Measurements from ENCODE around the gene HDAC9.

DNA sequence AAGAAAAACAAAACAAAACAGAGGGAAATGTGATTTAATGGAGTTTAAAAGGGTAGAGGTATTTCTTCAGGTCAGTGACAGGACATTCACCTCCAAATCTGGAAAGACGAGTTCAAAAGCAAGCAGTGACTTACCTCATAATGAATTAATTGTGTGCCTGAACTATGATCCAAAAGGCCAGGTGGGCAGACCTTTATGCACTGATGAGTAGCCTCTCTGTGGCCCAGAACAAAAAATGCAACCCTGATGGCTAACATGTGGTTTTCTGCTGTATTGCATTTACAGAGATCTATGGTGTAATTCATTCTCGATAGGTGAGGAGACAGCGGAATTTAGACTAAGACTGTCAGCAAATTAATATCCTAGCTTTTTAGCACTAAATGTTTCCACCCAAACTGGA is 142.0 kb downstream of the HDAC9 start:
- TF ChIP-seq CBX2 (IDR thresholded peaks at IDR 0.05; ENCODE audit: borderline replicate concordance, low read depth) (no peak), CTCF (IDR thresholded peaks at IDR 0.05) (no peak), SMC3 (IDR thresholded peaks at IDR 0.05) (no peak), MAZ (IDR thresholded peaks at IDR 0.05; ENCODE audit: borderline replicate concordance, low read depth, low read length) (no peak), ZC3H11A (IDR thresholded peaks at IDR 0.05) (no peak), EP300 (IDR thresholded peaks at IDR 0.05) (no peak)
- TF ChIP-seq, protein P1, sequence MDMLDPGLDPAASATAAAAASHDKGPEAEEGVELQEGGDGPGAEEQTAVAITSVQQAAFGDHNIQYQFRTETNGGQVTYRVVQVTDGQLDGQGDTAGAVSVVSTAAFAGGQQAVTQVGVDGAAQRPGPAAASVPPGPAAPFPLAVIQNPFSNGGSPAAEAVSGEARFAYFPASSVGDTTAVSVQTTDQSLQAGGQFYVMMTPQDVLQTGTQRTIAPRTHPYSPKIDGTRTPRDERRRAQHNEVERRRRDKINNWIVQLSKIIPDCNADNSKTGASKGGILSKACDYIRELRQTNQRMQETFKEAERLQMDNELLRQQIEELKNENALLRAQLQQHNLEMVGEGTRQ (IDR thresholded peaks at IDR 0.05), result no peak
- TF ChIP-seq, protein P2, sequence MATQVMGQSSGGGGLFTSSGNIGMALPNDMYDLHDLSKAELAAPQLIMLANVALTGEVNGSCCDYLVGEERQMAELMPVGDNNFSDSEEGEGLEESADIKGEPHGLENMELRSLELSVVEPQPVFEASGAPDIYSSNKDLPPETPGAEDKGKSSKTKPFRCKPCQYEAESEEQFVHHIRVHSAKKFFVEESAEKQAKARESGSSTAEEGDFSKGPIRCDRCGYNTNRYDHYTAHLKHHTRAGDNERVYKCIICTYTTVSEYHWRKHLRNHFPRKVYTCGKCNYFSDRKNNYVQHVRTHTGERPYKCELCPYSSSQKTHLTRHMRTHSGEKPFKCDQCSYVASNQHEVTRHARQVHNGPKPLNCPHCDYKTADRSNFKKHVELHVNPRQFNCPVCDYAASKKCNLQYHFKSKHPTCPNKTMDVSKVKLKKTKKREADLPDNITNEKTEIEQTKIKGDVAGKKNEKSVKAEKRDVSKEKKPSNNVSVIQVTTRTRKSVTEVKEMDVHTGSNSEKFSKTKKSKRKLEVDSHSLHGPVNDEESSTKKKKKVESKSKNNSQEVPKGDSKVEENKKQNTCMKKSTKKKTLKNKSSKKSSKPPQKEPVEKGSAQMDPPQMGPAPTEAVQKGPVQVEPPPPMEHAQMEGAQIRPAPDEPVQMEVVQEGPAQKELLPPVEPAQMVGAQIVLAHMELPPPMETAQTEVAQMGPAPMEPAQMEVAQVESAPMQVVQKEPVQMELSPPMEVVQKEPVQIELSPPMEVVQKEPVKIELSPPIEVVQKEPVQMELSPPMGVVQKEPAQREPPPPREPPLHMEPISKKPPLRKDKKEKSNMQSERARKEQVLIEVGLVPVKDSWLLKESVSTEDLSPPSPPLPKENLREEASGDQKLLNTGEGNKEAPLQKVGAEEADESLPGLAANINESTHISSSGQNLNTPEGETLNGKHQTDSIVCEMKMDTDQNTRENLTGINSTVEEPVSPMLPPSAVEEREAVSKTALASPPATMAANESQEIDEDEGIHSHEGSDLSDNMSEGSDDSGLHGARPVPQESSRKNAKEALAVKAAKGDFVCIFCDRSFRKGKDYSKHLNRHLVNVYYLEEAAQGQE (IDR thresholded peaks at IDR 0.05), result no peak
